Neuronal stem cell (in vitro differentiated cells): ENCODE measurements around the gene USO1.

ENCODE experiments used
- DNase-seq: peaks from one replicate; pipeline ENCODE4 v3.0.0-alpha.2; 2013; ENCODE audit warnings: low spot score
- H2AFZ ChIP-seq: one replicate; pipeline ENCODE4 v1.6.1; 2013; ENCODE audit warnings: mild to moderate bottlenecking, low read length, inconsistent platforms
- H2AK5ac ChIP-seq: 2 replicates; pipeline ENCODE4 v1.6.1; 2013; ENCODE audit warnings: low read depth, mild to moderate bottlenecking, inconsistent platforms, low read length, moderate library complexity, mixed read lengths
- H2BK120ac ChIP-seq: 2 replicates; pipeline ENCODE4 v1.6.1; 2013; ENCODE audit warnings: low read depth, mild to moderate bottlenecking, inconsistent platforms, low read length, moderate library complexity, mixed read lengths
- H2BK12ac ChIP-seq: one replicate; pipeline ENCODE4 v1.6.1; 2013; ENCODE audit warnings: low read length, inconsistent platforms
- H2BK15ac ChIP-seq: 2 replicates; pipeline ENCODE4 v1.6.1; 2013; ENCODE audit warnings: mild to moderate bottlenecking, low read length, inconsistent platforms, mixed read lengths
- H2BK5ac ChIP-seq: one replicate; pipeline ENCODE4 v1.6.1; 2013; ENCODE audit warnings: inconsistent platforms, mild to moderate bottlenecking, low read length, moderate library complexity
- H3K14ac ChIP-seq: one replicate; pipeline ENCODE4 v1.6.1; 2013; ENCODE audit warnings: low read length, inconsistent platforms
- H3K18ac ChIP-seq: 2 replicates; pipeline ENCODE4 v1.6.1; 2013; ENCODE audit warnings: low read length, inconsistent platforms
- H3K23ac ChIP-seq: 2 replicates; pipeline ENCODE4 v1.6.1; 2013; ENCODE audit warnings: low read depth, mild to moderate bottlenecking, mixed read lengths, low read length, inconsistent platforms; ENCODE audit not compliant: poor library complexity
- H3K27ac ChIP-seq: replicated peaks from 3 replicates; pipeline ENCODE4 v1.5.1; 2013; ENCODE audit warnings: low read length, inconsistent platforms
- H3K27me3 ChIP-seq, 3 experiments: 2 replicates each; pipeline ENCODE4 v1.6.1; 2013; ENCODE audit warnings: low read length in 3 of 3, mild to moderate bottlenecking in 2 of 3, inconsistent platforms in 1 of 3, low read depth in 1 of 3, mixed read lengths in 1 of 3, moderate library complexity in 1 of 3; ENCODE audit not compliant: control insufficient read depth in 3 of 3, insufficient read depth in 3 of 3
- H3K36me3 ChIP-seq, 2 donors: replicated peaks in 1 of 2; 2 replicates each; pipeline ENCODE4 v1.6.1; 2013; ENCODE audit warnings: low read length in 2 of 2; ENCODE audit not compliant: control insufficient read depth in 2 of 2, insufficient read depth in 2 of 2
- H3K4ac ChIP-seq: 2 replicates; pipeline ENCODE4 v1.6.1; 2013; ENCODE audit warnings: inconsistent platforms, mild to moderate bottlenecking, low read length, moderate library complexity
- H3K4me1 ChIP-seq, 2 donors: 1 replicate in 1 of 2; 2 replicates in 1 of 2; pipeline ENCODE4 v1.6.1; 2013; ENCODE audit warnings: low read length in 2 of 2, low read depth in 1 of 2; ENCODE audit not compliant: control insufficient read depth in 2 of 2, insufficient read depth in 1 of 2
- H3K4me2 ChIP-seq: one replicate; pipeline ENCODE4 v1.6.1; 2013; ENCODE audit warnings: mild to moderate bottlenecking, low read length, inconsistent platforms; ENCODE audit not compliant: insufficient read depth, poor library complexity, severe bottlenecking
- H3K4me3 ChIP-seq, 2 donors: 2 replicates each; pipeline ENCODE4 v1.5.1; 2013; ENCODE audit warnings: low read length in 2 of 2, mild to moderate bottlenecking in 2 of 2, inconsistent platforms in 1 of 2, moderate library complexity in 1 of 2
- H3K79me1 ChIP-seq: one replicate; pipeline ENCODE4 v1.6.1; 2013; ENCODE audit warnings: low read depth, mild to moderate bottlenecking, inconsistent platforms, low read length, moderate library complexity
- H3K9ac ChIP-seq: one replicate; pipeline ENCODE4 v1.6.1; 2013; ENCODE audit warnings: mild to moderate bottlenecking, low read depth, low read length, inconsistent platforms; ENCODE audit not compliant: poor library complexity
- H3K9me3 ChIP-seq, 2 donors: replicated peaks in 1 of 2; 2 replicates each; pipeline versions ENCODE3 to v1.6.1; 2013; ENCODE audit warnings: low read length in 2 of 2, mild to moderate bottlenecking in 2 of 2, inconsistent platforms in 1 of 2, low read depth in 1 of 2, mixed read lengths in 1 of 2, moderate library complexity in 1 of 2; ENCODE audit not compliant: control insufficient read depth in 2 of 2, insufficient read depth in 1 of 2
- H4K8ac ChIP-seq: one replicate; pipeline ENCODE4 v1.6.1; 2013; ENCODE audit warnings: low read depth, mild to moderate bottlenecking, inconsistent platforms, low read length, moderate library complexity
- H4K91ac ChIP-seq: one replicate; pipeline ENCODE4 v1.6.1; 2013; ENCODE audit warnings: low read length, low read depth, mild to moderate bottlenecking, inconsistent platforms; ENCODE audit not compliant: poor library complexity
- WGBS, 2 donors: extraction: QIAGEN DNeasy Blood & Tissue Kit; methylation state at CpG; one replicate each; pipeline ENCODE4 v1.1.7; 2013; ENCODE audit warnings: missing lambda C conversion rate in 2 of 2, mixed read lengths in 1 of 2; ENCODE audit not compliant: insufficient read length in 2 of 2, insufficient replicate concordance in 1 of 2; ENCODE audit errors: extremely low coverage in 2 of 2; 5-methylcytosine and 5-hydroxymethylcytosine counted together

The USO1 gene

DNA sequence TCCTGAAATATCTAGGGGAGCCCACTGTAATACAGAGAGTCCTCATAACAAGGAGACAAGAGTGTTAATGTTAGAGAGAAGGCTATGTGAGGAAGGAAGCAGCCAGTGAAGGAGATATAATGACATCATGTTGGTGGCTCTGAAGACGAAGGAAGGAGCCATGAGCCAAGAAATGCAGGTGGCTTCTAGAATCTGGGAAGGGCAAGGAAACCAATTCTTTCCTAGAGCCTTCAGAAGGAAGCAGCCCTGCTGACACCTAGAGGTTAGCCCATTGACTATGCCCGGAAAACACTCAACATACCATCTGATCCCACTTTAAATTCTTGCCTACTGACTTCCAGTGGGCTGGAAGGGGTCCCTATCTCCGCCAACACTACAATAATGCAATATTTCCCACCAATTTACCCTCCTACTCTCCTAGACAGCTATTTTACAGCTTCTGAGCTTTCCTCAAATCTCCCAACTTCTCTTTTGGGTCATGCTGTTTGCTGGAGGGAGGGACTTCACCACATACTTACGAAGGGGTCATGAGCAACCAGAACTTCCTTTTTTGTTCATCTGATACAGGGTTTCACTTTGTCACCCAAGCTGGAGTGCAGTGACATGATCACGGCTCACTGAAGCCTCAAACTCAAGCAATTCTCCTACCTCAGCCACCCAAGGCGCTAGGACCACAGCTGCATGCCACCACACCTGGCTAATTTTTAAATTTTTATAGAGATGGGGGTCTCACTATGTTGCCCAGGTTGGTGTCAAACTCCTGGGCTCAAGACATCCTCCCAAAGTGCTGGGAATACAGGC lies 26.0 kb upstream of the USO1 start:
- no peak overlapping the region for H2AFZ ChIP-seq

DNA sequence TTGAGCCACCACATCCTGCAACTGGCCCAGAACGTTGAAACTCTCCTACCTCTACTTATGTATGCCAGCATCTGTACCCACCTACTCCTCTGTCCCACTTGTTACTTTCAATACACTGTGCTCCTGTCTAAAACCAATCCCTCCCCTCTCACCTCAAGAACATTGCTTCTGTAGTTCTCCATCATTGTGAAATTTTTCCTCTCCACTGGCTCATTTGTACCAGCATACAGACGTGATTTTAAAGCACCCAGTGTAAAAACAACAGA lies 25.5 kb upstream of the USO1 start:
- Histone ChIP-seq H3K4me1 (peaks cover 0 to 3% of the 10 kb centered on the region in 2 donors), H3K27me3 (no peaks in the 10 kb centered on the region), H3K27ac (no peak overlapping the region), H3K9me3 (no peaks in the 10 kb centered on the region), H3K14ac (no peak overlapping the region), H4K8ac (no peak overlapping the region), H2BK12ac (no peak overlapping the region), H3K4me2 (no peak overlapping the region), H3K36me3 (peaks cover 0 to 8% of the 10 kb centered on the region in 2 donors), H2BK15ac (no peak overlapping the region), H3K18ac (no peak overlapping the region), H3K9ac (no peak overlapping the region), H2BK120ac (no peak overlapping the region), H2AK5ac (no peak overlapping the region), H3K4me3 (no peak overlapping the region), H2BK5ac (no peak overlapping the region), H3K79me1 (no peaks in the 10 kb centered on the region), H3K4ac (no peak overlapping the region), H2AFZ (no peak overlapping the region), H3K23ac (no peak overlapping the region), H4K91ac (no peak overlapping the region)
- no peak for DNase-seq
- WGBS, 2 donors, result no CpG with 5 or more reads among the region's 2 CpGs

More for the DNA sequence above, 26.0 kb upstream of the USO1 start:
- no peak overlapping the region for H2BK5ac ChIP-seq
- WGBS, 2 donors, result no CpG with 5 or more reads among the region's 6 CpGs
- no peak overlapping the region for H3K4me2 ChIP-seq
- H2BK12ac ChIP-seq, result no peak overlapping the region
- no peaks in the 10 kb centered on the region for H3K9me3 ChIP-seq
- no peak overlapping the region for H3K4ac ChIP-seq
- H3K23ac ChIP-seq, result no peak overlapping the region
- H3K4me1 ChIP-seq, result peaks cover 0 to 3% of the 10 kb centered on the region in 2 donors
- H3K9ac ChIP-seq, result no peak overlapping the region
- H3K79me1 ChIP-seq, result no peaks in the 10 kb centered on the region
- H3K18ac ChIP-seq, result no peak overlapping the region
- no peak overlapping the region for H3K14ac ChIP-seq
- no peak overlapping the region for H3K27ac ChIP-seq
- H4K8ac ChIP-seq, result no peak overlapping the region
- H3K4me3 ChIP-seq, result no peak overlapping the region
- peaks cover 0 to 11% of the 10 kb centered on the region in 2 donors for H3K36me3 ChIP-seq
- DNase-seq, result no peak
- no peak overlapping the region for H4K91ac ChIP-seq
- no peak overlapping the region for H2AK5ac ChIP-seq
- H2BK120ac ChIP-seq, result no peak overlapping the region
- H3K27me3 ChIP-seq, result no peaks in the 10 kb centered on the region
- H2BK15ac ChIP-seq, result no peak overlapping the region

GRCh38 chr4:75699299-75699698 lies 25.1 kb upstream of the USO1 start:
- H4K91ac ChIP-seq, result no peak overlapping the region
- H3K27me3 ChIP-seq, result no peaks in the 10 kb centered on the region
- no peak overlapping the region for H3K14ac ChIP-seq
- H3K79me1 ChIP-seq, result no peaks in the 10 kb centered on the region
- no peak overlapping the region for H3K4ac ChIP-seq
- no peak overlapping the region for H3K9ac ChIP-seq
- no peak overlapping the region for H3K27ac ChIP-seq
- H2BK5ac ChIP-seq, result no peak overlapping the region
- H3K36me3 ChIP-seq, result peaks cover 0 to 5% of the 10 kb centered on the region in 2 donors
- H2AK5ac ChIP-seq, result no peak overlapping the region
- no peaks in the 10 kb centered on the region for H3K9me3 ChIP-seq
- no CpG with 5 or more reads among the region's 1 CpG for WGBS, 2 donors
- H3K18ac ChIP-seq, result no peak overlapping the region
- no peak overlapping the region for H2BK15ac ChIP-seq
- H3K4me1 ChIP-seq, result peaks cover 0 to 3% of the 10 kb centered on the region in 2 donors
- H3K23ac ChIP-seq, result no peak overlapping the region
- H2BK12ac ChIP-seq, result no peak overlapping the region
- H3K4me2 ChIP-seq, result no peak overlapping the region
- no peak overlapping the region for H3K4me3 ChIP-seq
- no peak for DNase-seq
- no peak overlapping the region for H2BK120ac ChIP-seq
- no peak overlapping the region for H4K8ac ChIP-seq
- H2AFZ ChIP-seq, result no peak overlapping the region

DNA sequence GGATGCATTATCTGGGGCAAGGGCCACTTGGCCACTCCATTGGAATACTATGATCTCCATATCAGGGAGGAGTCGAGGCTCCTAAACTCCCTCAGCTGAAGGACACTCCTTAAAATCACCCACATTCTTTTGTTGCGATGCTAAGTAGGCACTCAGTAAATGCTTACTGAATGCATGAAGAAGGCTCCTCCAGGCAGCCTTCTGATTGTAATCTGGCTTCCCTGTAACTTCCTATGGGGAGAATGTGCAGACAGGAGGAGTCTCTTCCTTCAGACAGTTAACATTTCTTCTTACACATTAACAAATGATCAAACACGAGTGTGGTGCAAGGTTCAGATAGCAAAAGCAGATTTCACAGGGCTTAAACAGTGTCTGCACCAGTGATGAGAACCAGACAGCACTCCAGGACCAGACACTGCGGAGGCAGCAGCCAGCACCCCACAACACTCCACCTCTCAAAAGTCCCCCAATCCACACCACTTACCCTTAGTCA lies 21.4 kb upstream of the USO1 start:
- H4K91ac ChIP-seq, result no peak overlapping the region
- no peak overlapping the region for H3K27ac ChIP-seq
- H3K9ac ChIP-seq, result no peak overlapping the region
- H3K4ac ChIP-seq, result no peak overlapping the region
- no CpG with 5 or more reads among the region's 4 CpGs for WGBS, 2 donors
- no peak overlapping the region for H2BK15ac ChIP-seq
- H3K18ac ChIP-seq, result no peak overlapping the region
- H4K8ac ChIP-seq, result no peak overlapping the region
- H2BK120ac ChIP-seq, result no peak overlapping the region
- H2BK12ac ChIP-seq, result no peak overlapping the region
- H3K4me1 ChIP-seq, result peaks cover 7 to 12% of the 10 kb centered on the region in 2 donors
- H2AFZ ChIP-seq, result no peak overlapping the region
- no peak overlapping the region for H2BK5ac ChIP-seq
- H3K79me1 ChIP-seq, result no peaks in the 10 kb centered on the region
- H3K14ac ChIP-seq, result no peak overlapping the region
- no peak overlapping the region for H3K4me3 ChIP-seq
- no peak overlapping the region for H3K23ac ChIP-seq
- DNase-seq, result no peak
- H2AK5ac ChIP-seq, result no peak overlapping the region
- peaks cover 0 to 3% of the 10 kb centered on the region in 2 donors for H3K36me3 ChIP-seq
- H3K27me3 ChIP-seq, result no peaks in the 10 kb centered on the region
- H3K4me2 ChIP-seq, result no peak overlapping the region
- H3K9me3 ChIP-seq, result no peaks in the 10 kb centered on the region
